M059J (cell line): ENCODE data around the gene TYW1B. TPM values are rescaled to one million over a fixed set of nuclear protein-coding genes. Genes with fewer than 3 reads are reported as not detected.
"Not testable (repeated sequence)": the region's sequence is repeated elsewhere in the genome, so short reads cannot be mapped to it uniquely, and the experiment has no call there.

ENCODE experiments used
- DNase-seq: peaks from one replicate; pipeline ENCODE4 v3.0.0-alpha.2; 2012; ENCODE audit warnings: low read depth
- total RNA-seq: library from RNA; depleted of rRNA; stranded (reverse); fragments of >200 nt; shearing (Covaris generic); gene quantifications from 2 replicates; pipeline ENCODE4 v1.2.3, GENCODE V29; 2014; rRNA removed

Gene TYW1B
- total RNA-seq, 1 experiment from 2014 or later = 1.4 TPM

- not testable (repeated sequence) for DNase-seq
These were observed 272.8 kb downstream of the TYW1B start for GRCh38 chr7:72555238-72555637.

- not testable (repeated sequence) for DNase-seq
These were observed 273.6 kb downstream of the TYW1B start for GRCh38 chr7:72554401-72554800.

- DNase-seq = not testable (repeated sequence)
These were observed 277.5 kb downstream of the TYW1B start for GRCh38 chr7:72550454-72550853.

GRCh38 chr7:72546586-72547237 lies 281.3 kb downstream of the TYW1B start:
- DNase-seq = peak; percentile 10

- not testable (repeated sequence) for DNase-seq
These were observed 283.5 kb downstream of the TYW1B start for GRCh38 chr7:72544531-72544930.

GRCh38 chr7:72540923-72541322 lies 287.1 kb downstream of the TYW1B start:
- no peak for DNase-seq

GRCh38 chr7:72540106-72540611 lies 287.8 kb downstream of the TYW1B start:
- no peak for DNase-seq

GRCh38 chr7:72539702-72540101 lies 288.3 kb downstream of the TYW1B start:
- DNase-seq = no peak

GRCh38 chr7:72538856-72539255 lies 289.1 kb downstream of the TYW1B start:
- peak; percentile 34 for DNase-seq

GRCh38 chr7:72538147-72538546 lies 289.9 kb downstream of the TYW1B start:
- DNase-seq = no peak

GRCh38 chr7:72536038-72536437 lies 292.0 kb downstream of the TYW1B start:
- peak; percentile 31 for DNase-seq

- not testable (repeated sequence) for DNase-seq
These were observed 297.0 kb downstream of the TYW1B start for GRCh38 chr7:72531048-72531447.

Other genes with a start within 250 kb of the TYW1B start
- gene POM121, start 96.9 kb upstream of the TYW1B start, total RNA-seq = 5.7 and 9.8 TPM in 2 replicates
- not detected in 2 replicates for gene TRIM74, start 141.3 kb upstream of the TYW1B start, total RNA-seq
- gene SPDYE8, start 201.6 kb upstream of the TYW1B start, total RNA-seq = not detected in 2 replicates
- not detected in 2 replicates for gene SPDYE11, start 229.7 kb upstream of the TYW1B start, total RNA-seq